Epithelial cell of esophagus (primary cell): ENCODE results near the gene SLC25A48.

Experiments
- DNase-seq: peaks from one replicate; pipeline ENCODE4 v3.0.0; 2010; ENCODE audit warnings: low read depth
- H3K4me3 ChIP-seq: 2 replicates; pipeline ENCODE4 v1.5.1; 2011; ENCODE audit warnings: mild to moderate bottlenecking, low read length, control low read depth
- CTCF ChIP-seq: IDR thresholded peaks from 2 replicates; pipeline ENCODE4 v1.5.1; 2011; ENCODE audit warnings: low read depth, mild to moderate bottlenecking, low read length, control low read depth, inconsistent platforms; ENCODE audit not compliant: insufficient read depth; ENCODE audit errors: missing control alignments

The SLC25A48 gene

GRCh38 chr5:135825373-135826220 is 8.9 kb upstream of the SLC25A48 start:
- TF ChIP-seq CTCF = no peak
- no peak for DNase-seq
- H3K4me3 ChIP-seq = no peak overlapping the region

- no peak overlapping the region for H3K4me3 ChIP-seq
- no peak for TF ChIP-seq CTCF
- DNase-seq = no peak
These were observed 8.3 kb upstream of the SLC25A48 start for GRCh38 chr5:135826221-135826525.

- no peak for TF ChIP-seq CTCF
- no peak for DNase-seq
These were observed 7.3 kb upstream of the SLC25A48 start for GRCh38 chr5:135826994-135827671.

GRCh38 chr5:135827965-135828781 is 6.3 kb upstream of the SLC25A48 start:
- no peak for TF ChIP-seq CTCF
- DNase-seq = no peak
- no peak overlapping the region for H3K4me3 ChIP-seq

More at GRCh38 chr5:135826994-135827671, 7.3 kb upstream of the SLC25A48 start:
- H3K4me3 ChIP-seq = no peak overlapping the region

GRCh38 chr5:135828782-135829127 is 5.7 kb upstream of the SLC25A48 start:
- no peak for DNase-seq
- H3K4me3 ChIP-seq = no peak overlapping the region
- TF ChIP-seq CTCF = no peak

GRCh38 chr5:135829179-135829578 is 5.3 kb upstream of the SLC25A48 start:
- DNase-seq = no peak
- no peak for TF ChIP-seq CTCF
- no peak overlapping the region for H3K4me3 ChIP-seq
